SH-SY5Y (cell line): ENCODE results near the gene ALKBH3.

Experiments used
- GATA2 ChIP-seq: IDR thresholded peaks from 2 replicates; pipeline ENCODE4 v1.6.1; 2011; ENCODE audit warnings: mild to moderate bottlenecking, low read depth, low read length
- GATA3 ChIP-seq: IDR thresholded peaks from 2 replicates; pipeline ENCODE4 v1.6.1; 2011; ENCODE audit warnings: low read depth, mild to moderate bottlenecking, low read length, moderate library complexity

DNA sequence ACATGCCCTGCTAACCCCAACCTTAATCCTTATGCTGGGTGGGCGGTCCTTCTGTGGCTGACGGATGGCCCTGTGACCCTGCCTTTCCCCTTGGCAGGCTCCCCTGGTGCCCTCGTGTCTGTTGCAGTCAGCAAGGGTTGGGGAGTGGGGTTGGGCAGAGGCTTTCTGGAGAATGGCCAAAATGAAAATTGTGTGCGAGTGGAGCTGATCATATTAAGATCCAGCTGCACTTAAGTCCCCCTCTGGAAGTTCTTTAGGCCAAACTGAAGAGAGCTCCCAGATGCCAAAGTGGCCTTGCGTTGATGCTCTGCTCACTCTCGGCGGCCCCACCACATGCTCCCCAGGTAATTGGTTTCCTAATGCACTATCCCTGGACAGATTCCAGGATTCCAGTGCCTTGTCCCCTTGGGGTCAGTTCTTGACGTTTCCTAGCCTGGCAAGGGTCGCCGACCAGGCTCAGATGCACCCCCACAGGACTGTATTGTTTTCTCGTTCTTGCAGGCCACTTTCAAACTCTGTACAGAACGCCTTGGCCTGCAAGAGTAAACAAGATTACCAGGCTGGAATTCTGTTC is 45.4 kb downstream of the ALKBH3 start:
- 0 out of 2 replicates have a peak, but pooled peaks have one; percentile 46 for TF ChIP-seq GATA2
- no peak for TF ChIP-seq GATA3
